Measurements from ENCODE around the gene MROH8.

MROH8 gene
- total RNA-seq, result 1.1 reads per million

DNA sequence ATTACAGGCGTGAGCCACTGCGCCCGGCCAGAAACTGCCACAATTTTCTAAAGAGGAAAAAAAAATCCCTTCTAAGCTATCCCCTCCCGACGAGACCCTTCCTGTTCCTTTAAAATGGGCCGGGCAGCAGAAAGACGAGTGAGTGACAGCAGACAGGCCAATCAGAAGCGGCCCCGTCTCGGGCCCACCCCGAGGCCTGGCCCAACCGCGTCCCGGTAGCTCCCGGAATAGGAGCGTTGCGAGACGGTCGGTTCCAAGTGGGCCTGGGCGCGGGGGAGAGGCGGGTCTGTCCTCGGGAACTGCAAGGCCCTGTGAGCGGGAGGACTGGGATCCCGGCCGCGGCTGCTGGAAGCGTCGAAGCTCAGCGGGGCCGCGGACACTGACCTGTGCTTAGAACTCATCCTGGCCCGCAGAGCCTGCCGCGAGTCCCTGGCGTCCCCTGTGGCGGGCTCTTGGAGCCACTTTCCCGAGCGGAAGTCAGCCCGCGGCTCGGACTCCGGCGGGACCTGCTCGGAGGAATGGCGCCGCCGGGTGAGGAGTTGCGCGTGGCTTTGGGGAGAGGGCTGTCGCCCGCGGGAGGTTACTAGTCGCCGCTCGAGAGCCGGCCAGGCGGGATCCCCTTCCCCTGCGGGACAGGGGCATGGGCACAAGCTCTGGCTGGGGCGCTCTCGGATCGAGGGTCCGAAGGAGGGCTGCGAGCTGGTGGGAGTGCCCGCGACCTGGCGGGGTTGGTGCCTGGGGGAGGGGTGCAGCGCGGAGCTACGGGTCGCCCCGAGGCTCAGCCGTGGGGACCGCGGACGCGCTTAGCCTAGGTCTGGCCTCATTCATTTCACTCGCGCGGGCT, at the start of gene MROH8, which contains the start of gene RPN2:
Gene MROH8, minus strand, starts transcription at position 710 of the 844 bp plus-strand sequence.
Gene RPN2, plus strand, starts transcription at position 492 of the 844 bp plus-strand sequence. Its CDS starts 27 bp downstream, at position 519.
- DNase-seq, result peak; percentile 96

DNA sequence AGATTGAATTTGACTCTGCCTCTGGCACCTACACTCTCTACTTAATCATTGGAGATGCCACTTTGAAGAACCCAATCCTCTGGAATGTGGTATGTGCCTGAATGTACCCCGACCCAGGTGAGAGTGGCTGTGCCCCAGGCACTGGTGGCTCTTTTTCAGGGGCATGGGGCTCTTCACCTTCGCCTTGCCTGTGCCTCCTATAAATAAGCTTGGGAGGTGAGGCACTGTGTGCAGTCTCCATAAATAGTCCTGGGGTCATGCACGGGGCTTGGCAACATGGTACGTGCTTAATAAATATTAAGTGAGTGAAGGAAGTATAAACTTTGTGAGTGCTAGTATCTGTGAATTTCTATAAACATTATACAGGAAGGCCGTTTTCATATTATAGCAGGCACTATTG, 49.3 kb upstream of the MROH8 start:
- DNase-seq, result no peak

DNA sequence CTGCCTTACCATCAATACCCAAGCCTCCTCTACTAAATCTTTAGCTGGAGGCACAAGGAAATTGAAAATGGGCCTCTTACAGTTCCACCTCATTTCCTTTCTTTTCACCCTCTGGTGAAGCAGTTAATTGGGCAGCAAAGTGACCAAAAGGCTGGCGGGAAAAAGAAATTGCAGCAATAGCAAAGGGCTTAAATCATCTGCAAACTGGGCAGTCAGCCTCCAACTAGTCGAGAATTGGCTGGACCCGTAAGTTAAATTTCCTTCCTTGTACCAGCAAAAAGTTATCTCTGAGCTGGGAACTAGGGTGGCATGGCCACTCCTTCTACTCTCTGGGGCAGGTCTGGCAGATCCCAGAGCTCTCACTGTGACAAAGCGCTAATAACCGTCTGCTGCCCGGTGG, 48.7 kb upstream of the MROH8 start:
- DNase-seq, result no peak

DNA sequence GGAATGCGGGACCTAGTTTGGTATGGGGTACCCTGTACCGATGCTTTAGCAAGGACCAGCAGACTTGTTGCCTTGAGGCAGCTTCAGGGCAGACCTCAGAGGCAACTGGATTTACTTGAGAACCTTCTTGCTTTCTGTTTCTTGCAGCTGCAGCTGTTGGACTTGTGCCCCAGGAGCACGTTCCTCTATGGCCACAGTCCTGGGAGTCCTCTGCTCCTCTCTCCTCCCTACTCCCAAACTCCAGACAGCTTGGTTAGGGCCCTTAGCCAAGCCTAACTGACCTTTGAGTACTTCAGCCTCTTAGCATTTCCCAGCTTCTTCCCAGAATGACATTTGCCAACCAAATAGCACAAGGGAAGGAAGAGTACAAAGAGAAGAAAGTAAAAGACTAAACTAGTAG, 47.5 kb upstream of the MROH8 start:
- DNase-seq, result no peak

DNA sequence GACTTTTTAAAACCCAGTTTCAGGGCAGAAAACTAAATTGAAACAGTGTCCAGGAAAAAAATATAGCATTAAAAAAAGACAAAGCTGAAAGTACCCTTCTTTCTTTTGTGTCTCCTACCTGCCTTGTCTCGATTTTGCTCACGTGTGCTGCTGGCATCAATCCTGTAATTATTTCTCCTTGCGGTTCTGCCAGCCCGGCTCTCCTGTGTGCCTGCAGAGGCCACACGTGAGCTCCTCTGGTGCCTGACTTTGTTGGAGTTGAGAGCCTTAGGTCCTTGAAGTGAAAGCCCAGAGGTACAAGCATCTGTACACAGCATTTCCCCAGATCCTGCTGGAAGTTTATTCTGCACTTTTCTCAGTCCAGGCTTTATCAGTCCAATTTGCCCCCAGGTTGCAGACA, 45.8 kb upstream of the MROH8 start:
- DNase-seq, result no peak

DNA sequence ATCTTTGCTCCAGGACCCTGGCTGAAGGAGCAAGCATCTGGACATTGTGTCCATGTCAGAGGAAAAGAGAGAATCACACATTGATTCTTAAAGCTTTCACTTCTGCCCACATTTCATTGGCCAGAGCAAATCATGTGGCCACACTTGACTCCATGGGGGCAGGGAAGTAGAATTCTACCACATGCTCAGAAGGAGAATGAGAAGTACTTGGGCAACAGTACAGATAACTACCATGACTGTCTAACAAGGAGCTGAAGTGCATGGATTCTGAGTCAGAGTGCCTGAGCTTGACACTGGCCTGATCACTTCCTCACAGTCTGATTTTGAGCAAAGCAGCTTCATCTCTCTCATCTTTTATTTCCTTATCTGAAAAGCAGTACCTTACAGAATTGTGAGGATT, 43.7 kb upstream of the MROH8 start:
- DNase-seq, result no peak

DNA sequence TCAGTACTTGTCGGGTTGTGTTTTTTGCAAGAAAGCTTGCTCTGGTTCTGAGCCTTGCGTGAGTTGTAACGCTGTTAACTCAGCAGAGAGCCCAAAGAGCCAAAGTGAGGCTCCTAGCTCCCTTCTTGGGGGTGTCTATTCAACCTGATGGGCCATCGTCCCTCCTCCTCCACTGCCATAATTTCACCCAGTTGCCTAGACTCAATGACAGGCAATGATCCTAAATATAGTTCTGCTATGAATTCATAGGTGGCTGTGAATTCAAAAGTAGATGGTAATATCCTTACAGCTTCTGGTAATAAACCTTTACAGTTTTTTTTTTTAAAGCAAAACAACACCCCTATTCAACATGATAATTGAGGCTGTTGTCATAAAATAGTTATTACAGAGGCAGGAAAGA, 42.7 kb upstream of the MROH8 start:
- DNase-seq, result no peak

DNA sequence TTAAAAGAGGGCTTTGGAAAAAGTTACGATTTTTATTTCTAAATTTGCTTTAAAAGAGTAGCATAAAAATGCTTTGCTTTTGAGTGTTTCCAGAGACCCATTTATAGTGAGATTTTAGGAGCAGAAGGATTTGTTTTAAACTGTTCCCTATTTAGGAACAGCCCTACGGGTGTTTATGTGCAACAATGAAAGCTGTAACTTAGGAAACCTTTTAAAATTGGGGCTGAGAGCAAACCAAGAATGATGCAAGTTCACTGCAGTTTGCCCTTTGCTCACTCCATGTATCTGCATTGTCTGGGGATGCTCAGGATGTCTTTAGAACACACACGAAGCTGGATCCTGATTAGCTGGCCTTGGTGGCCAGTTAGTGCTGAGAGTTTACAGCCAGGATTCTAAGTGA, 41.4 kb upstream of the MROH8 start:
- no peak for DNase-seq

DNA sequence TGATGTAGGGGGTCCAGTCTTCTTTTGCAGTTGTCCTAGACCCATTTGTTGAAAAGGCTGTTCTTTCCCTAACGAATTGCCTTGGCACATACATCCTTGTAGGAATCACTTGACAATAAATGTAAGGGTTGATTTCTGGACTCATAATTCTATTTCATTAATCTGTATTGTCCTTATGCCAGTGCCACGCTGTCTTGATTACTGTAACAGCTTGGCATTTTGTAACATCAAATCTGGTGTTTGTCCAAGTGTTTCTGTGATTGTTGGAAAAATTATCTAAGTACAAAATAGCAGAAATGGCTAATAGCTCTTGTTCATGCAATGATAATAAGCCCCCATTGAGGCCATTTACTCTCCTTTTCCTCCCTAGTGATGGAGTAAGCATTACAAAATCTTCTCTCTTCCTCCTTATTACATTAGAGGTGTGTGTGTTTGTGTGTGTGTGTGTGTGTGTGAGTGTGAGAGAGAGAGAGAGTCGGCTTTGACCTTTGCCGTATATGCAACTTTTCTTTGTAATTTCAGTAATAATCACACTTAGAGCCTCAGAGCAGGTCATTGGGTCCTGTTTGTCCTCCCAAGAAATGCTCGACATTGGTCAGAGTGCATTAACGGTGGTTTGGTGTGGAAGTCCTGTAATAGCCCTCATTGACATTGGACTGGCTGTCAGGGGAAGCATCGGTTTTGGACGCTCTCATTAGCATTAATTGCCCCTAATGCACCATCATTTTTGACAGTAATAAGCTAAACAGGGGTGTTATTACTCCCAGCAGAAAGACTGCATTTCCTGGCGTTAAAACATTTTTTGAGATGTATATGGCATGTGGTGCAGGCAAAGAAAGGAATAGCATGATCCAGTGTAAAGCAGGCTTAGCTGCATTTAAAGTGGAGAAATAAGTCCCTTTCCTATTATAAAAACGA, 40.7 kb upstream of the MROH8 start:
- no peak for DNase-seq

DNA sequence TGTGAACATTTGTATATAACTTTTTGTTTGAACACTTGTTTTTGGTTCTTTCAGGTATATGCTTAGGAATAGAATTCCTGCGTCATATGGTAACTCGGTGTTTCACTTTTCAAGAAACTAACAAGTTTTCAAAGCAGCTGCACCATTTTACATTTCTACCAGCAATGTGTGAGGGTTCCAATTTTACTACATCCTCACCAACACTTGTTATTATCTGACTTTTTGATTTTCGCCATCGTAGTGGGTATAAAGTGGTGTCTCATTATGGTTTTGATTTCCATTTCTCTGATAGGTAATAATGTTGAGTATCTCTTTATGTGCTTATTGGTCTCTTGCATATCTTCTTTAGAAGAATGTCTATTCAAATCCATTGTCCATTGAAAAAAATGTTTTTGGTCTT, 39.6 kb upstream of the MROH8 start:
- DNase-seq, result no peak

DNA sequence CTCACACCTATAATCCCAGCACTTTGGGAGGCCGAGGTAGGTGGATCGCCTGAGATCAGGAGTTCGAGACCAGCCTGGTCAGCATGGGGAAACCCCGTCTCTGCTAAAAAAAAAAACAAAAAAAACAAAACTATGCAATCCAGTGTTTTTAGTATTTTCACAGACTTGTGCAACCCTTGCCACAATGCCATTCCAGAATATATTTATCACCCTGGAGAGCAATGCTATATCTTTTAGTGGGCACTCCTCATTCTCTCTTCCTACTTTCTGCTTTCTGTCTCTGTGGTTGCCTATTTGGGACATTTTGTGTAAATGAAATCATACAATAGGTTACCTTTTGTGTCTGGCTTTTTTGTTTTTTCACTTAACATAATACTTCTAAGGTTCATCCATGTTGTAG, 39.1 kb upstream of the MROH8 start:
- no peak for DNase-seq

DNA sequence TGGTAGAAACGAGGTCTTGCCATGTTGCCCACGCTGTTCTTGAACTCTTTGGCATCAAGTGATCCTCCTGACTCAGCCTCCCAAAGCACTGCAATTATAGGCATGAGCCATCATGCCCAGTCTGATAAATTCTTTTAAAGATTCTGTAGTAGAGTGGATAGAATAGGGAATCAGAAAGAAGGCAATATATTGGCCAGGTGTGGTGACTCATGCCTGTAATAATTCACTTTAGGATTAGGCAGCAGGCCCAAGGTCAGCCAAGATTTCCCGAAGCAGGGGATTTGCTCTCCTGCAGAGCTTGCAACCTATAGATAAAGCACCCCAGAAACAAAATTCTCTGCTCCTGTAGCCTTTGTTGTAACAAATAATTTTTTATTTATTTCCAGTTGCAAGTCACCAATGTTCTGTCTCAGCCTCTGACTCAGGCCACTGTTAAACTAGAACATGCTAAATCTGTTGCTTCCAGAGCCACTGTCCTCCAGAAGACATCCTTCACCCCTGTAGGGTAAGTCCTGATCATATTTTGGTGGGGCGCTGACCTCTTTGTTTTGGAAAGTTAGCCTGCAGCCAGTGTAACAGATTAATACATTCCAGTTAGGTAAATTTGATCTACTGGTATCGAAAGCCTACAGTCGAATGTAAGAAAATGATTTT, 30.4 kb upstream of the MROH8 start:
- no peak for DNase-seq

DNA sequence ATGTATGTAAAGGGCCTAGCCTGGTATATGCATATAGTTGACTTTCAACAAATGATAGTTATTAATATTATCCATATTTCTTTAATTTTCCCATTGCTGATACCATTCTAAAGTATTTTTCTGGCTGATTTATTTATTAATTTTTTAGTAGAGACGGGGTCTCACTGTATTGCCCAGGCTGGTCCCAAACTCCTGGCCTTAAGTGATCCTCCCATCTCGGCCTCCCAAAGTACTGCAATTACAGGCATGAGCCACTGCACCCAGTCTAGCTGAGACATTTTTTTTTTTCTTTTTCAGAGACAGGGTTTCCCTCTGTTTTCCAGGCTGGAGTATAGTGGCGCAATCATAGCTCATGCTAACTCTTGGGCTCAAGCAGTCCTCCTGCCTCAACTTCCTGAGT, 29.8 kb upstream of the MROH8 start:
- DNase-seq, result no peak

DNA sequence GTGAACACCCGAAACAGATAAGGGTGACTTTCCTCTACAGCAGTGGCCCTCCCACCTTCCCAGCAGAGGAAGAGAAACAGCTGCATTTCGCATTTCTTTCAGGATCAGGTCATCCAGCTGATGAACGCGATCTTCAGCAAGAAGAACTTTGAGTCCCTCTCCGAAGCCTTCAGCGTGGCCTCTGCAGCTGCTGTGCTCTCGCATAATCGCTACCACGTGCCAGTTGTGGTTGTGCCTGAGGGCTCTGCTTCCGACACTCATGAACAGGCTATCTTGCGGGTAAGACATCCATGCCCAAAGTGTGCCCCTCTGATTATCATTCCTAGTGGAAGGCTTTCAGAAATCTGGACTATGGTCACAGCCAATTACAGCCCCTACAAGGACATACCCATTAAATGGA, 27.8 kb upstream of the MROH8 start:
- no peak for DNase-seq

DNA sequence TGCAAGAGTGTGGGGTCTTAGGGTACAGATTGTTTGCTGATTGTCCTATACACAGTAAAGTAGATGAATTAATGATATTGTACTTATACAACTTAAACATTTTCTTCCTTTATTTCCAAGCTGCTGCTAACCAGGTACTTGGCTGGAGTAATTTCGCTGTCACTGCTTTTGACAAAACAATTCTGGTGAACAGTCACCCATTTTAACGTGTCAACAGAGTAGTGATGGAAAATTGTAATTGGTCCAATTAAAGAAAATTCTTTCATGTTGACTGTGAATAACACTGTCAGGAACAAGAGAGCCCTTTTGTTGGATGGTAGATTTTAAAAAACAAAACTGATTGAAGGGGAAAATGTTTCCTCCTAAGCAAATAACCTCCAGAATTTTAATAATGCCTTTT, 26.4 kb upstream of the MROH8 start:
- DNase-seq, result no peak

DNA sequence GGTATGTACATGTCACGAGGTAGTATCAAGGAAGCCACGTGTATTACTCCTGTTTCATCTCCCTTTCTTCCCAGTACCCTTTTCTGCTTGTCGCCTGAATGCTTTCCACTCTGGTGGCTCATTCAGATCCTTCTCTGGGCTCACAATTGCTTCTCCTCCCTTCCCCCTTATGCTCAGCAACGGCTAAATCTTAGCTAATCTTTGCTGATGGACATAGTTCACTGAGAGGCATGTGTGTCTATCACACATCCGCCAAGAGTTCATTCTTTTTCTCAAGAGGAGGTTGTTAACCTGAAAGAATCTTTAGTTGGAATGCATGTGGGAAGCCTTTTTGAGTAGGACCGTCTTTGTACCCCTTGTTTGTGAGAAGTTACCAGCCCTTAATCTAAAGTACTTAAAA, 25.8 kb upstream of the MROH8 start:
- no peak for DNase-seq

DNA sequence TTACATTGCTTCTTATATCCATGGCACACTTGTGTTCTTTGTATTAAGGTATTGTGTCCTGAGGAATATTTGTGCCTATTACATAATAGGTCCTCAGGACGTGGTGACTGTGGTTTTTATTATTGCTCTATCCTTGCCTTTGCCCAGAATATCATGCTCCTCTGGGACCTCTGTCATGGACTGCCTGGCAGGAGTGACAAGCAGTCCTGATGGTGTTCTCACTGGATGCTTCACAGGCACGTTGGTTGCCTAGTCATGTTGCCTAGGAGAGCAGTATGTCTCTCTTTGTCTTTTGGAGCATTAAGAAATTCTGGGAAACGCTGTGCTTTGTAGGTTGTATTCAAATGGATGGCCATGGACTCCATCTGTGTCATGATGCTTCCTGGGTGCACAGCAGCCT, 24.7 kb upstream of the MROH8 start:
- no peak for DNase-seq

DNA sequence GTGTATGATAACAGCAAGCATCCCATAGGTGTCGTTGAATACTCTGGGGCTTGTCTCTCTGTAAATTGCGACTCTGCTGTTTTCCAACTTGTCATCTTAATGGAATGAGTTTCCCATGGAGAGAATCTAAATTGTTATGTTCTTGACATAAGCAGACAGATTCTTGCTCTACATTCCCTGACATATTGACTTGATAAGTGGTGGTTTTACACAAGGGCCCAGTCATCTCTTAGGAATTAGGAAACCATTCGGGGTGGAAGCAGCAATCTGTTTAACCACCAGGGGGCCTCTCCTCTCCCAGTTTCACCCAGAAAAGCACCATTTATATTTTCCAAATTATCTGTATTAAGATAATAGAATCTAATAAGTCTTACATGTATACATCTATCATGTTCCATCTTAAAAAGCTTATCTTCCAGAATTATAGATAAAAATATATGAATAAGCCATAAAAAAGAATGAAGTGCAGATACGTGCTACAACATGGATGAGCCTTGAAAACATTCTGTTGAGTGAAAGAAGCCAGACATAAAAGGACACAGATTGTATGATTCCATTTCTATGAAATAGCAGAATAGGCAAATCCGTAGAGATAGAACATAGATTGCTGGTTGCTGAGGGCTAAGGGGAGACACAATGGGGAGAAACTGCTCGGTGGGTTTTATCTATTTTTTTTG, 23.1 kb upstream of the MROH8 start:
- DNase-seq, result no peak

DNA sequence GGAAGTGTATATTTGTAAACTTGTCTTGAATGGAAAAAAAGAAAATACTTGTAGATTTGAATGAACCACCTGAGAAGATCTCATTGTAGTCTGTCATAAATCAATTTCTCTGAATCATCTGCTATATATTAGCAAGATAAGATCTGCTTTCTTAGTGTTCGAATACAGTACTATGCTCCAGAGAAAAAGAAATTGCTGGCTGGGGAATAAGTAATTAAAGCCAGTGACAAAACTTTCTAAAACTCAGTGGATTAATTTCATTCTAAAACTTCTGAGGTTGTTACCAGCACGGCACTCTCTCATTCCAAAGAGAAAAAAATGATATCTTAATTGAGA, 22.4 kb upstream of the MROH8 start:
- no peak for DNase-seq

DNA sequence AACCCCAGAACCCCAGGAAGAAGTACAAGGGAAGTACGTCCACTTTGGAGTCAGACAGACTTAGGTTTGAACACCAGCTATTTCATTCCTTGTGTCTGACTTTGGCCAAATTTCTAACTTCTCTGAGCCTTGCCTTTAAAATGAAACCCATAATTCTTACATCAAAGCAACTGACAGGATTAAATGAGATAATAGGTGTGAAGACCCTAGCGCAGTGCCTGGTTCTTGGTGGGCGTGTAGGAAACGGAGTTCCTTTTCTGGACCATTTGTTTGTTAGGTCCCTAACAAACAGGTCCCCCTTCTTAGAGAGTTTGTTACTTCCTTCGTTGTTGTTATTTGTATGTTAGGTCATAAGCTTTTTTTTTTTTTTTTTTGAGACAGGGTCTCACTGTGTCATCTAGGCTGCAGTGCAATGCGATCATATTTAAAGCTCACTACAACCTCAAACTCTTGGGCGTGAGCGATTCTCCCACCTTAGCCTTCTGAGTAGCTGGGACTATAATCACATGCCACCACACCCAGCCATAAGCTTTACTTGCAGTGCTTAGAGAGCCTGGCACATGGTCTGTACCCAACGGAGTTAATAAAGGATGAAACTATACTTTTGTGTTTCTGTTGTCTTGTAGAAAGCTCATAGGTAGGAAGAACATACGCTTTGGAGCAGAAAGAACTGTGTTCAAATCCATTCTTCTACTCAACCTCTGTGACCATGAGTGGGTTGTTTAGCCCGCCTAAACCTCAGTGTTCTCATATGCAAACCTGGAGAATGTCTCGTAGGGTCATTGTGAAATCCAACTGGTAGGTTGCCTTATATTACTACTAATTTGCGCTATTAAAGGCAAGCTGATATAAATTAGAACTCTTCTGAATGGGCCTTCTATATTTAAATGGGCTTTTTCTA, 21.8 kb upstream of the MROH8 start:
- DNase-seq, result no peak

DNA sequence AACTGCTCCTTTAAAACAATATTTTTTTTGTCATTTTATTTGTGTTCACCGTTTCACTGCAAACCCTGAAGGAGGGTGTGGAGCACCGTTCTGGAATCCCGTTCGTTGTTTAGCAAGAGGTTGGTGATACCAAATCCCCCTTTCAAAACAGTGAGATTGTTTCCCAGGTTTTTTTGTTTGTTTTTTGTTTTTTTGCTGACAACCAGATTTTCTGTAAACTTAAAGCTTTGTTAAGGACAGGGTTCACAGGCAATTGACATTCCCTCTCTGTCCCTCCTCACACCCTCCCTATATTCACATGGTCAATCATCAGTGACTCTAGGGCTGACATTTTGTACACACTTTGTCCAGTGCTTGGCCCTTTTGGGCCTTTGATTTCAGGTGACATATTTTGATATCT, 21.0 kb upstream of the MROH8 start:
- no peak for DNase-seq
